OCI-LY3 (cell line): ENCODE results near the gene HDDC3.

Experiments
- EZH2phosphoT487 ChIP-seq: fragments of 200-600 bp; shearing (Covaris generic); IDR thresholded peaks from 2 replicates; pipeline ENCODE4 v1.6.1; 2018; ENCODE audit warnings: antibody characterized with exemption, mixed run types, low read depth
- TF ChIP-seq, protein P1 (sequence below): fragments of 200-600, 300-600 bp; sonication (generic); IDR thresholded peaks from 2 replicates; pipeline ENCODE4 v1.5.1; 2014; ENCODE audit warnings: antibody characterized with exemption, low read length, low read depth

- TF ChIP-seq, protein P1, sequence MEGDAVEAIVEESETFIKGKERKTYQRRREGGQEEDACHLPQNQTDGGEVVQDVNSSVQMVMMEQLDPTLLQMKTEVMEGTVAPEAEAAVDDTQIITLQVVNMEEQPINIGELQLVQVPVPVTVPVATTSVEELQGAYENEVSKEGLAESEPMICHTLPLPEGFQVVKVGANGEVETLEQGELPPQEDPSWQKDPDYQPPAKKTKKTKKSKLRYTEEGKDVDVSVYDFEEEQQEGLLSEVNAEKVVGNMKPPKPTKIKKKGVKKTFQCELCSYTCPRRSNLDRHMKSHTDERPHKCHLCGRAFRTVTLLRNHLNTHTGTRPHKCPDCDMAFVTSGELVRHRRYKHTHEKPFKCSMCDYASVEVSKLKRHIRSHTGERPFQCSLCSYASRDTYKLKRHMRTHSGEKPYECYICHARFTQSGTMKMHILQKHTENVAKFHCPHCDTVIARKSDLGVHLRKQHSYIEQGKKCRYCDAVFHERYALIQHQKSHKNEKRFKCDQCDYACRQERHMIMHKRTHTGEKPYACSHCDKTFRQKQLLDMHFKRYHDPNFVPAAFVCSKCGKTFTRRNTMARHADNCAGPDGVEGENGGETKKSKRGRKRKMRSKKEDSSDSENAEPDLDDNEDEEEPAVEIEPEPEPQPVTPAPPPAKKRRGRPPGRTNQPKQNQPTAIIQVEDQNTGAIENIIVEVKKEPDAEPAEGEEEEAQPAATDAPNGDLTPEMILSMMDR = no peak
- no peak for TF ChIP-seq EZH2phosphoT487
Measured at GRCh38 chr15:90901175-90902039, 30.9 kb downstream of the HDDC3 start.
